Left ventricle myocardium inferior (tissue), 1 donor: Measurements from ENCODE around the gene CAV1. TPM values are rescaled to one million over a fixed set of nuclear protein-coding genes. Genes with fewer than 3 reads are reported as not detected.

Source experiments
- DNase-seq: peaks from one replicate; pipeline ENCODE4 v3.0.0-alpha.2; 2020
- H3K27ac ChIP-seq: fragments of 200-600 bp; replicated peaks from 2 replicates; pipeline ENCODE4 v1.8.0; 2021
- H3K27me3 ChIP-seq: fragments of 200-600 bp; 2 replicates; pipeline ENCODE4 v1.8.0; 2021; ENCODE audit warnings: low read depth
- H3K36me3 ChIP-seq: fragments of 200-600 bp; 2 replicates; pipeline ENCODE4 v1.8.0; 2021
- H3K4me1 ChIP-seq: fragments of 200-600 bp; 2 replicates; pipeline ENCODE4 v1.8.0; 2021
- H3K4me3 ChIP-seq: fragments of 200-600 bp; 2 replicates; pipeline ENCODE4 v1.8.0; 2021; ENCODE audit warnings: mild to moderate bottlenecking, moderate library complexity
- H3K9me3 ChIP-seq: fragments of 200-600 bp; replicated peaks from 2 replicates; pipeline ENCODE4 v1.8.0; 2021
- intact Hi-C: fragments of 100-400 bp; cut with micrococcal nuclease; formaldehyde crosslinking; loops from one replicate; pipeline ENCODE4 v1.11.0; 2022
- total RNA-seq: library from RNA; stranded (reverse); fragmentation: NEBNext Ultra II Directional; extraction: Animal tissue kit (Norgen Biotek cat#: 25700); gene quantifications from one replicate; pipeline ENCODE4 v1.2.1, GENCODE V29; 2021
- TF ChIP-seq, protein P1 (sequence below): fragments of 200-600 bp; IDR thresholded peaks from 2 replicates; pipeline ENCODE4 v1.8.0; 2021; ENCODE audit warnings: antibody characterized with exemption, mild to moderate bottlenecking, borderline replicate concordance
- donor health status: DM: no; HTN: yes; CAD: no; lungs with severe emphysema.

CAV1 gene
- total RNA-seq, 1 donor from 2014 or later, result 266 TPM

DNA sequence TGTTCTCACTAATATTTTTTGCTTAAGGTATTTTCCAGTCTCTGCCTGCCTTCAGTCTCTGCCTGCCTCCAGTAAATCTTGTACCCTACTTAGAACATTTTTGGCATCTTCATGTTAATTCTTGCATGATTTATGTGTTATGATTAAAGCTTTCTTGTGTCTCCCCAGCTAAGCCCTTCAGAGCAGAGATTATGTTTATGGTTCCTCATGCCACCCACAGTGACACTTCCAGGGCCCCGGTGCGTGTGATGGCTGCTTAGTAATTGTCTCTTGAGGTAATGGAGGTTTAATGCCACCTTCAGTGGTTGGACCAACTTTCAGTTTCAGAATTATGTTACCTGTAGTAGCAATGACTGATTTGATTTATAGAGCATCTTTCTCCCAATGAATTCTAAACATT lies 76.6 kb downstream of the CAV1 start:
- no peak for DNase-seq
- TF ChIP-seq, protein P1, sequence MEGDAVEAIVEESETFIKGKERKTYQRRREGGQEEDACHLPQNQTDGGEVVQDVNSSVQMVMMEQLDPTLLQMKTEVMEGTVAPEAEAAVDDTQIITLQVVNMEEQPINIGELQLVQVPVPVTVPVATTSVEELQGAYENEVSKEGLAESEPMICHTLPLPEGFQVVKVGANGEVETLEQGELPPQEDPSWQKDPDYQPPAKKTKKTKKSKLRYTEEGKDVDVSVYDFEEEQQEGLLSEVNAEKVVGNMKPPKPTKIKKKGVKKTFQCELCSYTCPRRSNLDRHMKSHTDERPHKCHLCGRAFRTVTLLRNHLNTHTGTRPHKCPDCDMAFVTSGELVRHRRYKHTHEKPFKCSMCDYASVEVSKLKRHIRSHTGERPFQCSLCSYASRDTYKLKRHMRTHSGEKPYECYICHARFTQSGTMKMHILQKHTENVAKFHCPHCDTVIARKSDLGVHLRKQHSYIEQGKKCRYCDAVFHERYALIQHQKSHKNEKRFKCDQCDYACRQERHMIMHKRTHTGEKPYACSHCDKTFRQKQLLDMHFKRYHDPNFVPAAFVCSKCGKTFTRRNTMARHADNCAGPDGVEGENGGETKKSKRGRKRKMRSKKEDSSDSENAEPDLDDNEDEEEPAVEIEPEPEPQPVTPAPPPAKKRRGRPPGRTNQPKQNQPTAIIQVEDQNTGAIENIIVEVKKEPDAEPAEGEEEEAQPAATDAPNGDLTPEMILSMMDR, result no peak
- intact Hi-C loops, result no loop called here

DNA sequence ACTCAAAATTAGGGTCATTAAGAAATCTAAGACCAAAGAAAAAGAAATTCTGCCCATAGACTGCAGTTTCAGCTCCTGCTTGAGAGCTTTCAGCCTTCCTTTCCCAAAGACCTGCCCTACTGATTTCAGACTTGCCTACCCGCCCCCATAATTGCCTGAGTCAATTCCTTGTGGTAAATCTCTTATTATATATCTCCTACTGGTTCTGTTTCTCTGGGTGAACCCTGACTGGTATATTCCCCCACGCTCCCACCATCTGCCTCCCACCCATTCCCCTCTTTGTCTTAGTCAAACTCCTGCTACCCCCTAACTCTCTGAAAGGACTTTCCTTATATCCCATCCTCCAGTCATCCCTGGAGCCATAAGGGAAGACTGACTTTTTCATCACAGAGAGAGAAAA lies 82.5 kb downstream of the CAV1 start:
- Histone ChIP-seq H3K4me1 (no peaks in the 10 kb centered on the region), H3K27me3 (no peaks in the 10 kb centered on the region), H3K9me3 (no peaks in the 10 kb centered on the region), H3K27ac (no peak overlapping the region), H3K36me3 (no peaks in the 10 kb centered on the region), H3K4me3 (no peak overlapping the region)
- DNase-seq, result no peak
- intact Hi-C loops, result no loop called here
- TF ChIP-seq, protein P1, result no peak

More for the DNA sequence above, 76.6 kb downstream of the CAV1 start:
- H3K4me3 ChIP-seq, result no peak overlapping the region
- H3K27me3 ChIP-seq, result no peaks in the 10 kb centered on the region
- H3K36me3 ChIP-seq, result no peaks in the 10 kb centered on the region
- H3K9me3 ChIP-seq, result no peaks in the 10 kb centered on the region
- no peaks in the 10 kb centered on the region for H3K4me1 ChIP-seq
- H3K27ac ChIP-seq, result no peak overlapping the region

DNA sequence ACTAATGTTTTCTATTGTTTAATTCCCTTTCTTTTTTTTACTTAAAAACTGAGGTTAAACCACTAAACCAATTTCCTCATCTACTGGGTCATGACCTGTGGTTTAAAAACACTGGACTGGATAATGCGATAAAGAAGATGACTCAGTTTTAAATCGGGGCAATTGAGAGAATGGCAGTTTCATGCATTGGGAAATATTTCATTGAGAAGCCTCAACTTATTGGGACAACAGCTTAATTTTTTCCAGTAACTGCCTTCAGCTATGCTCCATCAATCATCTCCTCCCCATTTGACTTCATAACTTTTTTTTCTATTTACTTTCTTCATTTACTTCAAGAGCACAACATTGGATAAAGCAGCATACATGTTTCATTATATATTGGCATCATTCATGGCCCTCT lies 85.4 kb downstream of the CAV1 start:
- no peaks in the 10 kb centered on the region for H3K27me3 ChIP-seq
- TF ChIP-seq, protein P1, result no peak
- H3K27ac ChIP-seq, result no peak overlapping the region
- no peaks in the 10 kb centered on the region for H3K36me3 ChIP-seq
- H3K4me1 ChIP-seq, result no peaks in the 10 kb centered on the region
- intact Hi-C loops, result no loop called here
- no peak for DNase-seq
- no peaks in the 10 kb centered on the region for H3K9me3 ChIP-seq
- H3K4me3 ChIP-seq, result no peak overlapping the region

DNA sequence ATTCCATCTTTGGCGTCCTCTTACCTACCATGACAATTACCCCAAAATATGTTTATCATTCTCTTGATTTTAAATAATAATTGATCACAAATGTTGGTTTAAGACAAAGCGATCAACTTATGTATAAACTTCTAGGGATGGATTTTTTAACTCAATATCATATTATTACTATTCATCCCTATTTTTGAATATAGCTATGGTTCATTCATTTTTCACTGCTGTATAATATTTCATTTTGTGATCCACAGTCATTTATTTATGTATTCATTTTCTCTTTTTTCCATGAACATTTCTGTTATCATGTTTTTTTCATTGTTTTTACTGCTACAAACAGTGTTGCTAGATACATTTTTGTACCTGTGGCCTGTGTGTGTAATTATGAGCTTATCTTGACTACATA lies 85.9 kb downstream of the CAV1 start:
- Histone ChIP-seq H3K4me3 (no peak overlapping the region), H3K9me3 (no peaks in the 10 kb centered on the region), H3K4me1 (no peaks in the 10 kb centered on the region), H3K36me3 (no peaks in the 10 kb centered on the region), H3K27ac (no peak overlapping the region), H3K27me3 (no peaks in the 10 kb centered on the region)
- intact Hi-C loops, result no loop called here
- TF ChIP-seq, protein P1, result no peak
- no peak for DNase-seq

Other genes with a start within 250 kb of the CAV1 start
- 196 TPM for gene CAV2, start 25.3 kb upstream of the CAV1 start, total RNA-seq
- 13.1 TPM for gene MET, start 147.2 kb downstream of the CAV1 start, total RNA-seq